Gastroesophageal sphincter (tissue), 2 donors: ENCODE data around the gene IGFBP7.

ENCODE experiments used
- EP300 ChIP-seq: sonication (generic); formaldehyde crosslinking; IDR thresholded peaks from one replicate; pipeline ENCODE4 v1.6.1; 2017; ENCODE audit warnings: antibody characterized with exemption, mild to moderate bottlenecking
- POLR2AphosphoS5 ChIP-seq: sonication (generic); formaldehyde crosslinking; IDR thresholded peaks from one replicate; pipeline ENCODE4 v1.6.1; 2017; ENCODE audit warnings: antibody characterized with exemption

- TF ChIP-seq POLR2AphosphoS5 (no peak), EP300 (no peak)
Observed at GRCh38 chr4:56986192-56986591, 124.0 kb downstream of the IGFBP7 start.
